Measurements from ENCODE around the gene AZGP1. TPM values are rescaled to one million over a fixed set of nuclear protein-coding genes. Genes with fewer than 3 reads are reported as not detected.
A peak's percentile ranks its signal among the peaks of the same experiment; 100 is the strongest.

AZGP1 gene
- total and polyA plus RNA-seq, 2 of the 13 experiments (the other 11 are each of a cell fraction or from before 2014, with no cell fraction given): 93.8 to 229 TPM

DNA sequence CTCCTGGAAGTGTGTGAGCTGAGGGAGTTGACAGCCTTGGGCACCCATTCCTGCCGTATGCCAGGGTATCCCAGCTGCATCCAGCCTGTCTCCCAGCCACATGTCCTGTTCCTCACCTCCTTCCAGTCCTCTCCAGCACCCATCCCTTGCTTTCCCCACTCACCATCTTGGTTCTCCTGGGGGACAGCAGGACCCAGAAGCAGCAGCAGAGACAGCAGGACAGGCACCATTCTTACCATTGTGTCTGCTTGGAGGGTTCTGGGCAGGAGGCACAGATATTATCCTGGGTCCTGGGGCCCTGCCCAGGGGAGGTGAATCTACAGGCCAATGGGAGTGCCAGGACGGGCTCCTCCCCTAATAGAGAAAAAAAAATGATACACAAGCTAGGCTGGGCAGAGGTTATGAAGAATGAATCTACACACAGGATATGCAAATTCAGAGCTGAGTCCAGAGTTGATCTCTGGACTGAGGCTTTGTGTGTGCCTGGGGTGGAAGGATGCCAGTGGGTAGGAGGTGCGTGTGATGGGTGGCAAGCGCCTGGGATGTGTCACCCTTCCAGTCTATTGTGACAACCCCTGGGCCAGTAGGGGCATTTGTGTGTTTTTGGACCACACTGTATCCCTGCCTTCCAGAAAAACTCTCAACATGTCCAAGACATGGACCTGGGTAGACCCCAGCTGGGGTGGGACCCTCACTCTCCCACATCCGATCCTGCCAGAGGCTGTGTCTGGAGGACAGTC, at the start of gene AZGP1 (continued):
- TF ChIP-seq, protein P1, sequence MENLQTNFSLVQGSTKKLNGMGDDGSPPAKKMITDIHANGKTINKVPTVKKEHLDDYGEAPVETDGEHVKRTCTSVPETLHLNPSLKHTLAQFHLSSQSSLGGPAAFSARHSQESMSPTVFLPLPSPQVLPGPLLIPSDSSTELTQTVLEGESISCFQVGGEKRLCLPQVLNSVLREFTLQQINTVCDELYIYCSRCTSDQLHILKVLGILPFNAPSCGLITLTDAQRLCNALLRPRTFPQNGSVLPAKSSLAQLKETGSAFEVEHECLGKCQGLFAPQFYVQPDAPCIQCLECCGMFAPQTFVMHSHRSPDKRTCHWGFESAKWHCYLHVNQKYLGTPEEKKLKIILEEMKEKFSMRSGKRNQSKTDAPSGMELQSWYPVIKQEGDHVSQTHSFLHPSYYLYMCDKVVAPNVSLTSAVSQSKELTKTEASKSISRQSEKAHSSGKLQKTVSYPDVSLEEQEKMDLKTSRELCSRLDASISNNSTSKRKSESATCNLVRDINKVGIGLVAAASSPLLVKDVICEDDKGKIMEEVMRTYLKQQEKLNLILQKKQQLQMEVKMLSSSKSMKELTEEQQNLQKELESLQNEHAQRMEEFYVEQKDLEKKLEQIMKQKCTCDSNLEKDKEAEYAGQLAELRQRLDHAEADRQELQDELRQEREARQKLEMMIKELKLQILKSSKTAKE (CRISPR knock-in tag; IDR thresholded peaks at IDR 0.05; ENCODE audit: borderline replicate concordance): no peak
- peak; percentile 42 for TF ChIP-seq IRF2 (CRISPR knock-in tag; IDR thresholded peaks at IDR 0.05)
- TF ChIP-seq SSRP1 (CRISPR knock-in tag; IDR thresholded peaks at IDR 0.05): 0 out of 2 replicates have a peak, but pooled peaks have one; percentile 64
- no peak for TF ChIP-seq ZBTB21 (CRISPR knock-in tag; IDR thresholded peaks at IDR 0.05)
- TF ChIP-seq HIVEP1 (CRISPR knock-in tag; IDR thresholded peaks at IDR 0.05): no peak
- TF ChIP-seq, protein P2, sequence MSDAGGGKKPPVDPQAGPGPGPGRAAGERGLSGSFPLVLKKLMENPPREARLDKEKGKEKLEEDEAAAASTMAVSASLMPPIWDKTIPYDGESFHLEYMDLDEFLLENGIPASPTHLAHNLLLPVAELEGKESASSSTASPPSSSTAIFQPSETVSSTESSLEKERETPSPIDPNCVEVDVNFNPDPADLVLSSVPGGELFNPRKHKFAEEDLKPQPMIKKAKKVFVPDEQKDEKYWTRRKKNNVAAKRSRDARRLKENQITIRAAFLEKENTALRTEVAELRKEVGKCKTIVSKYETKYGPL (CRISPR knock-in tag; IDR thresholded peaks at IDR 0.05): no peak
- TF ChIP-seq EP300 (IDR thresholded peaks at IDR 0.05; ENCODE audit: low read depth in 2 of 2, low read length in 2 of 2): peak in 1 of 2 experiments; percentile 30; a peak in 2 of 4 replicates
- TF ChIP-seq EP300 (CRISPR knock-in tag; IDR thresholded peaks at IDR 0.05; ENCODE audit: borderline replicate concordance): no peak
- TF ChIP-seq ZNF235 (CRISPR knock-in tag; IDR thresholded peaks at IDR 0.05; ENCODE audit: borderline replicate concordance): no peak
- TF ChIP-seq RFXANK (CRISPR knock-in tag; IDR thresholded peaks at IDR 0.05): no peak
- no peak for TF ChIP-seq ZNF746 (CRISPR knock-in tag; IDR thresholded peaks at IDR 0.05)
- TF ChIP-seq, protein P3, sequence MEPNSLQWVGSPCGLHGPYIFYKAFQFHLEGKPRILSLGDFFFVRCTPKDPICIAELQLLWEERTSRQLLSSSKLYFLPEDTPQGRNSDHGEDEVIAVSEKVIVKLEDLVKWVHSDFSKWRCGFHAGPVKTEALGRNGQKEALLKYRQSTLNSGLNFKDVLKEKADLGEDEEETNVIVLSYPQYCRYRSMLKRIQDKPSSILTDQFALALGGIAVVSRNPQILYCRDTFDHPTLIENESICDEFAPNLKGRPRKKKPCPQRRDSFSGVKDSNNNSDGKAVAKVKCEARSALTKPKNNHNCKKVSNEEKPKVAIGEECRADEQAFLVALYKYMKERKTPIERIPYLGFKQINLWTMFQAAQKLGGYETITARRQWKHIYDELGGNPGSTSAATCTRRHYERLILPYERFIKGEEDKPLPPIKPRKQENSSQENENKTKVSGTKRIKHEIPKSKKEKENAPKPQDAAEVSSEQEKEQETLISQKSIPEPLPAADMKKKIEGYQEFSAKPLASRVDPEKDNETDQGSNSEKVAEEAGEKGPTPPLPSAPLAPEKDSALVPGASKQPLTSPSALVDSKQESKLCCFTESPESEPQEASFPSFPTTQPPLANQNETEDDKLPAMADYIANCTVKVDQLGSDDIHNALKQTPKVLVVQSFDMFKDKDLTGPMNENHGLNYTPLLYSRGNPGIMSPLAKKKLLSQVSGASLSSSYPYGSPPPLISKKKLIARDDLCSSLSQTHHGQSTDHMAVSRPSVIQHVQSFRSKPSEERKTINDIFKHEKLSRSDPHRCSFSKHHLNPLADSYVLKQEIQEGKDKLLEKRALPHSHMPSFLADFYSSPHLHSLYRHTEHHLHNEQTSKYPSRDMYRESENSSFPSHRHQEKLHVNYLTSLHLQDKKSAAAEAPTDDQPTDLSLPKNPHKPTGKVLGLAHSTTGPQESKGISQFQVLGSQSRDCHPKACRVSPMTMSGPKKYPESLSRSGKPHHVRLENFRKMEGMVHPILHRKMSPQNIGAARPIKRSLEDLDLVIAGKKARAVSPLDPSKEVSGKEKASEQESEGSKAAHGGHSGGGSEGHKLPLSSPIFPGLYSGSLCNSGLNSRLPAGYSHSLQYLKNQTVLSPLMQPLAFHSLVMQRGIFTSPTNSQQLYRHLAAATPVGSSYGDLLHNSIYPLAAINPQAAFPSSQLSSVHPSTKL (CRISPR knock-in tag; IDR thresholded peaks at IDR 0.05): peak; percentile 54; the same call in 1 of the 2 replicates
- TF ChIP-seq, protein P4, sequence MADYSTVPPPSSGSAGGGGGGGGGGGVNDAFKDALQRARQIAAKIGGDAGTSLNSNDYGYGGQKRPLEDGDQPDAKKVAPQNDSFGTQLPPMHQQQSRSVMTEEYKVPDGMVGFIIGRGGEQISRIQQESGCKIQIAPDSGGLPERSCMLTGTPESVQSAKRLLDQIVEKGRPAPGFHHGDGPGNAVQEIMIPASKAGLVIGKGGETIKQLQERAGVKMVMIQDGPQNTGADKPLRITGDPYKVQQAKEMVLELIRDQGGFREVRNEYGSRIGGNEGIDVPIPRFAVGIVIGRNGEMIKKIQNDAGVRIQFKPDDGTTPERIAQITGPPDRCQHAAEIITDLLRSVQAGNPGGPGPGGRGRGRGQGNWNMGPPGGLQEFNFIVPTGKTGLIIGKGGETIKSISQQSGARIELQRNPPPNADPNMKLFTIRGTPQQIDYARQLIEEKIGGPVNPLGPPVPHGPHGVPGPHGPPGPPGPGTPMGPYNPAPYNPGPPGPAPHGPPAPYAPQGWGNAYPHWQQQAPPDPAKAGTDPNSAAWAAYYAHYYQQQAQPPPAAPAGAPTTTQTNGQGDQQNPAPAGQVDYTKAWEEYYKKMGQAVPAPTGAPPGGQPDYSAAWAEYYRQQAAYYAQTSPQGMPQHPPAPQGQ (CRISPR knock-in tag; IDR thresholded peaks at IDR 0.05; ENCODE audit: borderline replicate concordance): no peak
- TF ChIP-seq PHB2 (IDR thresholded peaks at IDR 0.05; ENCODE audit: partially characterized antibody): no peak
- TF ChIP-seq SP140L (CRISPR knock-in tag; IDR thresholded peaks at IDR 0.05; ENCODE audit: borderline replicate concordance): no peak
- TF ChIP-seq ZNF44 (CRISPR knock-in tag; IDR thresholded peaks at IDR 0.05): no peak
- no peak for TF ChIP-seq PCBP2 (optimal IDR thresholded peaks at IDR 0.05; ENCODE audit: low read depth, low read length, poor library complexity, severe bottlenecking)
- TF ChIP-seq SIN3A (IDR thresholded peaks at IDR 0.05; ENCODE audit: borderline replicate concordance, low read depth, low read length): peak; percentile 74; the same call in 1 of the 2 replicates
- no peak for TF ChIP-seq HMG20A (CRISPR knock-in tag; IDR thresholded peaks at IDR 0.05; ENCODE audit: borderline replicate concordance)

Measured in HepG2 (cell line).